Measurements from ENCODE around the gene DUOXA1. TPM values are rescaled to one million over a fixed set of nuclear protein-coding genes. Genes with fewer than 3 reads are reported as not detected.

The DUOXA1 gene
- total RNA-seq, 1 experiment from 2014 or later: not detected

DNA sequence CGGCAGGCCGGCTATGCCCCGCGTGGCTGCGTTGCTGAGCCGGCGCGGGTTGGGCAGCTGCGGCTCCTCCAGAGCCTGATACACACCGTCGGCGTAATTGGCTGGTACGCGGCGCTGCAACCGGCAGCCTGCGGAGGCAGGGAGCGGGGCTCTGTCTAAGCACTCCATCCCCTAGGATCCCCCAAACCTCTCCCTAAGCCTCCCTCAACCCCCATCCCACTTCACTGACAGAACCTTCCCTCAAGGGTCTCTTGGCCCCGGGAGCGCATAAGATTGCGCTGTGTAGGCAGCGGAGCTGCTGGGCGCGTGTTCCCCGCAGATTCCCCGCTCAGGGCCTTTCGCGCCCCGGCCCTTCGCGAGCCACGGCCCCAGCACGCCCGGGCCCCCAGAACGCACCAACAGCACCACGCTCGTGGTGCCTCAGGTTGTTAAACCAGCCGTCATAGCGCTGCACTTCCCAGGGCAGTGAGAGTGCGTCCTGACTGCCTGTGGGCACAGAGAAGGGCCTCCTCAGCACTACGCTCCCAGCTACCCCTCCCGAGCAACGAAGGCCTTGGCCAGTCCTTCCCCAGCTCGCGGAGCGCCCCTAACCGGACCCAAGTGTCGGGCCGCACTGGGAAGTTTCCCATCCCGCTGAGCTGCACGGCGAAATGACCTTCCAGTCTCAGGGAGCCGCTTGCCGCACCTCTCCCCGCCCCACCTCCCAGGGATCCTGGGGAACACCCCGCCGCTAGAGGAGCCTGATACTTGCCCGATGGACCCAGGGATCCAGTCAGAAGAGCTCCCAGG lies 16.9 kb downstream of the DUOXA1 start:
- DNase-seq: no peak
- Histone ChIP-seq H3K9me2 (replicated peaks; ENCODE audit: low read length) (no peaks in the 10 kb centered on the region), H3K36me3 (ENCODE audit: low read depth, low read length) (no peaks in the 10 kb centered on the region), H3K4me1 (ENCODE audit: insufficient read depth, low read length) (no peaks in the 10 kb centered on the region), H3F3A (ENCODE audit: low read length, unreplicated experiment) (no peaks in the 10 kb centered on the region), H2AFZ (ENCODE audit: low read length) (no peak overlapping the region), H3K79me2 (ENCODE audit: low read length) (no peaks in the 10 kb centered on the region), H3K27ac (ENCODE audit: low read length) (no peak overlapping the region), H3K9me3 (ENCODE audit: low read length) (no peaks in the 10 kb centered on the region), H4K20me1 (ENCODE audit: low read length) (no peaks in the 10 kb centered on the region), H3K4me2 (ENCODE audit: low read length) (no peak overlapping the region), H3K9ac (ENCODE audit: low read length) (no peak overlapping the region), H3K4me3 (ENCODE audit: low read length) (no peak overlapping the region), H3K27me3 (ENCODE audit: low read length) (peaks cover 28% of the 10 kb centered on the region)
- intact Hi-C loops (cut with micrococcal nuclease): no loop called here
- CTCF ChIA-PET: no interaction called here
- POLR2A ChIA-PET (ENCODE audit: unreplicated experiment): no interaction called here
- TF ChIP-seq EZH2phosphoT487 (IDR thresholded peaks at IDR 0.05; ENCODE audit: borderline replicate concordance, low read length): no peak
- TF ChIP-seq CTCF (conservative IDR thresholded peaks at IDR 0.05; ENCODE audit: low read depth, low read length): no peak
- no peak for TF ChIP-seq EZH2 (IDR thresholded peaks at IDR 0.05; ENCODE audit: low read length, unreplicated experiment)
- no TSS peak for BruUV-seq (replicated peaks)
- ATAC-seq: 0 out of 2 replicates have a peak, but pooled peaks have one; percentile 36

GRCh38 chr15:45112143-45112590 lies 17.5 kb downstream of the DUOXA1 start:
- H3K9ac ChIP-seq (ENCODE audit: low read length): no peak overlapping the region
- no peaks in the 10 kb centered on the region for H4K20me1 ChIP-seq (ENCODE audit: low read length)
- H3K27me3 ChIP-seq (ENCODE audit: low read length): peaks cover 28% of the 10 kb centered on the region
- no peak for TF ChIP-seq CTCF (conservative IDR thresholded peaks at IDR 0.05; ENCODE audit: low read depth, low read length)
- TF ChIP-seq EZH2phosphoT487 (IDR thresholded peaks at IDR 0.05; ENCODE audit: borderline replicate concordance, low read length): no peak
- TF ChIP-seq EZH2 (IDR thresholded peaks at IDR 0.05; ENCODE audit: low read length, unreplicated experiment): no peak
- DNase-seq (no peak), ATAC-seq (no peak)
- H3K4me2 ChIP-seq (ENCODE audit: low read length): no peak overlapping the region
- H3K36me3 ChIP-seq (ENCODE audit: low read depth, low read length): no peaks in the 10 kb centered on the region
- POLR2A ChIA-PET (ENCODE audit: unreplicated experiment): no interaction called here
- H2AFZ ChIP-seq (ENCODE audit: low read length): no peak overlapping the region
- H3K79me2 ChIP-seq (ENCODE audit: low read length): no peaks in the 10 kb centered on the region
- no peak overlapping the region for H3K27ac ChIP-seq (ENCODE audit: low read length)
- CTCF ChIA-PET: no interaction called here
- no peaks in the 10 kb centered on the region for H3K9me3 ChIP-seq (ENCODE audit: low read length)
- no peaks in the 10 kb centered on the region for H3F3A ChIP-seq (ENCODE audit: low read length, unreplicated experiment)
- intact Hi-C loops (cut with micrococcal nuclease): no loop called here
- no peaks in the 10 kb centered on the region for H3K4me1 ChIP-seq (ENCODE audit: insufficient read depth, low read length)
- no TSS peak for BruUV-seq (replicated peaks)
- no peak overlapping the region for H3K4me3 ChIP-seq (ENCODE audit: low read length)
- no peaks in the 10 kb centered on the region for H3K9me2 ChIP-seq (replicated peaks; ENCODE audit: low read length)

Measured in PC-3 (cell line).